SH-SY5Y (cell line): Measurements from ENCODE around the gene KLHL42.

Experiments
- GATA2 ChIP-seq: IDR thresholded peaks from 2 replicates; pipeline ENCODE4 v1.6.1; 2011; ENCODE audit warnings: mild to moderate bottlenecking, low read depth, low read length
- GATA3 ChIP-seq: IDR thresholded peaks from 2 replicates; pipeline ENCODE4 v1.6.1; 2011; ENCODE audit warnings: low read depth, mild to moderate bottlenecking, low read length, moderate library complexity

DNA sequence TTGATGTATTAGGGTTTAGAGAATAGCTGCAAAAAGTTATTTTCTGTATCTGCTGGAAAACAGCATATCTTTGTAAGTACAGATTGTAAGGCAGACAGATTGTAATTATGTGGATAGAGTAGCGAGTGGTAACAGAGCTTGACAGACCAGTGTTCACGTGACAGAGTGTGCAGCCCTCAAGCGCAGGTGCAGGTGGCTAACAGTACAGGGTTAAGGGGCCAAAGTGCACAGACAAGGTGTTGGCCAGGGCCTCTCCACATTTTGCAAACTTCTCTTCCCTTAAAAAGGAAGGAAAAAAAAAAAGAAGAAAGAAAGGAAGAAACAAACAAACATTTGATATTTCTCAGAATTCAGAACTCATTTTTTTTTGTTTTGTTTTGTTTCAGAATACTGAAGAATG, 25.2 kb upstream of the KLHL42 start:
- no peak for TF ChIP-seq GATA2
- TF ChIP-seq GATA3, result no peak
